GM23248 (cell line): ENCODE results near the gene NRG3.

Experiments
- EZH2 ChIP-seq: fragments of 200-600 bp; sonication (generic); IDR thresholded peaks from 2 replicates; pipeline ENCODE4 v1.6.1; 2018; ENCODE audit warnings: antibody characterized with exemption, mild to moderate bottlenecking; ENCODE audit not compliant: insufficient read depth, poor library complexity, severe bottlenecking
- EZH2phosphoT487 ChIP-seq: fragments of 200-600 bp; sonication (generic); IDR thresholded peaks from 2 replicates; pipeline ENCODE4 v1.6.1; 2018; ENCODE audit warnings: antibody characterized with exemption, moderate library complexity, mild to moderate bottlenecking, low read depth; ENCODE audit not compliant: insufficient read depth

GRCh38 chr10:82091413-82091812 is 216.4 kb downstream of the NRG3 start:
- TF ChIP-seq EZH2 (no peak), EZH2phosphoT487 (no peak)
